ENCODE data around the gene MYO1D. TPM values are rescaled to one million over a fixed set of nuclear protein-coding genes. Genes with fewer than 3 reads are reported as not detected.

The MYO1D gene
- total RNA-seq, 1 donor, result 160 TPM

GRCh38 chr17:32558326-32558955, 318.5 kb downstream of the MYO1D start:
- H2AFZ ChIP-seq (ENCODE audit: low read length), result no peak overlapping the region
- no peak overlapping the region for H3K4me2 ChIP-seq (ENCODE audit: insufficient read depth, low read length)
- H3K36me3 ChIP-seq (ENCODE audit: insufficient read depth, low read length), result no peaks in the 10 kb centered on the region

GRCh38 chr17:32555611-32556310, 321.2 kb downstream of the MYO1D start:
- no peak overlapping the region for H3K4me3 ChIP-seq (ENCODE audit: insufficient read depth, low read length)
- H3K27me3 ChIP-seq (ENCODE audit: insufficient read depth, low read length), result no peaks in the 10 kb centered on the region
- H3K4me2 ChIP-seq (ENCODE audit: insufficient read depth, low read length), result no peak overlapping the region
- no peak for TF ChIP-seq CTCF (IDR thresholded peaks at IDR 0.05; ENCODE audit: extremely low read depth, low read depth, low read length)
- no peaks in the 10 kb centered on the region for H4K20me1 ChIP-seq (ENCODE audit: insufficient read depth, low read length)
- no peak overlapping the region for H3K27ac ChIP-seq (ENCODE audit: low read depth, low read length)
- no peaks in the 10 kb centered on the region for H3K79me2 ChIP-seq (ENCODE audit: insufficient read depth, low read length)
- no peaks in the 10 kb centered on the region for H3K36me3 ChIP-seq (ENCODE audit: insufficient read depth, low read length)
- H3K4me1 ChIP-seq (ENCODE audit: insufficient read depth, low read length), result peaks cover 6% of the 10 kb centered on the region
- no peak overlapping the region for H2AFZ ChIP-seq (ENCODE audit: low read length)
- no peak for DNase-seq (ENCODE audit: insufficient read length, low spot score, missing footprints)
- H3K9me3 ChIP-seq (ENCODE audit: low read depth, low read length), result no peaks in the 10 kb centered on the region

More at GRCh38 chr17:32558326-32558955, 318.5 kb downstream of the MYO1D start:
- H3K79me2 ChIP-seq (ENCODE audit: insufficient read depth, low read length), result no peaks in the 10 kb centered on the region
- no peaks in the 10 kb centered on the region for H3K9me3 ChIP-seq (ENCODE audit: low read depth, low read length)
- no peak overlapping the region for H3K27ac ChIP-seq (ENCODE audit: low read depth, low read length)
- H4K20me1 ChIP-seq (ENCODE audit: insufficient read depth, low read length), result no peaks in the 10 kb centered on the region
- no peak overlapping the region for H3K4me3 ChIP-seq (ENCODE audit: insufficient read depth, low read length)
- TF ChIP-seq CTCF (IDR thresholded peaks at IDR 0.05; ENCODE audit: extremely low read depth, low read depth, low read length), result no peak
- no peaks in the 10 kb centered on the region for H3K4me1 ChIP-seq (ENCODE audit: insufficient read depth, low read length)
- H3K27me3 ChIP-seq (ENCODE audit: insufficient read depth, low read length), result no peaks in the 10 kb centered on the region
- no peak for DNase-seq (ENCODE audit: insufficient read length, low spot score, missing footprints)

- no peak for DNase-seq (ENCODE audit: insufficient read length, low spot score, missing footprints)
- H3K4me2 ChIP-seq (ENCODE audit: insufficient read depth, low read length), result no peak overlapping the region
Measured at GRCh38 chr17:32553168-32553567, 323.8 kb downstream of the MYO1D start.

More at GRCh38 chr17:32553168-32553567, 323.8 kb downstream of the MYO1D start:
- Histone ChIP-seq H3K27me3 (ENCODE audit: insufficient read depth, low read length) (no peaks in the 10 kb centered on the region), H3K27ac (ENCODE audit: low read depth, low read length) (no peak overlapping the region), H3K79me2 (ENCODE audit: insufficient read depth, low read length) (no peaks in the 10 kb centered on the region), H3K4me3 (ENCODE audit: insufficient read depth, low read length) (no peak overlapping the region), H3K9me3 (ENCODE audit: low read depth, low read length) (no peaks in the 10 kb centered on the region), H2AFZ (ENCODE audit: low read length) (no peak overlapping the region), H3K4me1 (ENCODE audit: insufficient read depth, low read length) (peaks cover 6% of the 10 kb centered on the region), H3K36me3 (ENCODE audit: insufficient read depth, low read length) (no peaks in the 10 kb centered on the region), H4K20me1 (ENCODE audit: insufficient read depth, low read length) (no peaks in the 10 kb centered on the region)
- no peak for TF ChIP-seq CTCF (IDR thresholded peaks at IDR 0.05; ENCODE audit: extremely low read depth, low read depth, low read length)

Measured in osteoblast (primary cell).